Measurements from ENCODE around the gene CHST9.
A peak's percentile ranks its signal among the peaks of the same experiment; 100 is the strongest.

Gene CHST9

DNA sequence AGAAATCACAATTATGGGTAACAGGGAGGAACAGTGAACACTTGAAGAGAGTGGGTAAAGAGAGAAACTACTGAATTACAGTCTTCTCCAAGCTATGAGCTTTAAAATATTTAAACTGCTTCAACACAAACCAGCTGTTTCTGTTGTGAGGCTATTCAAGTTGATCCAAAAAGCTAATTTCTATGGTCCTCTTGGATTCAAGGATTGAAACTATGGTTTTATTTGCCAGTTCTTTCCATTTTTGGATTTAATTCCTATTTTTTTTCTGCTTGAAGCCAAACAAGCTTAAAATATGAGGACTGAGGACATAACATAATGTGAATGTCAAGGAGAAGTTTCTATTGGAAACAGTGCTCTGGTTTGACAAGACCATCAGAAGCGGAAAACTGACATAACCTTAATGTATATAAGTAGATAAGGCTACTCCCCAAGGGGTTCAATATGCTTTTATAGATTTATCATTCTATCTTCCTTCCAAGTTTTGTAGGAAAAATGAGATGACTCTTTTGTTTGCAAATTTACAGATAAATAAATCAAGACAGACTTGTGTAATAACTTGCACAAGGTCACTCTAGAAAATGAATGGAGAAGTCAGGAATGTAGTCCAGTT, 258.9 kb downstream of the CHST9 start:
- no peak for DNase-seq

DNA sequence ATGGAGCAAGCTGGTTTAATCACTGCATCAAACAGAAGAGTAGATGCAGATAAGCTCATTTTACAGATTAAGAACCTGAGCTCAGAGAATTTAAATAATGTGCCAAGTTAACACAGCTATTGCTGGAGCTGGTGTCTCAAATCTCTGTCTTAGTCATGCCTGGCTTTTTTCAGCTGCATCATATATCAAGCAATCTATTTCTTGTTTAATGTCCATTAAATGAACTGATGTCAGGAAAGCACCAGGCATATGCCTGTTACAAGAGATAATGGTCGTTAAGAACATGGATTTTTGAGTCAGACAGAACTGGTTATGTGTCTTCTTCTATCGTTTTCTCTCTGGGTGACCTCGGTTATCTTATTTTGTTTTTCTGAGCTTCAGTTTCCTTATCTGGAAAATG, 259.8 kb downstream of the CHST9 start:
- DNase-seq = no peak

- no peak for DNase-seq
Measured at GRCh38 chr18:26922313-26922712, 262.8 kb downstream of the CHST9 start.

DNA sequence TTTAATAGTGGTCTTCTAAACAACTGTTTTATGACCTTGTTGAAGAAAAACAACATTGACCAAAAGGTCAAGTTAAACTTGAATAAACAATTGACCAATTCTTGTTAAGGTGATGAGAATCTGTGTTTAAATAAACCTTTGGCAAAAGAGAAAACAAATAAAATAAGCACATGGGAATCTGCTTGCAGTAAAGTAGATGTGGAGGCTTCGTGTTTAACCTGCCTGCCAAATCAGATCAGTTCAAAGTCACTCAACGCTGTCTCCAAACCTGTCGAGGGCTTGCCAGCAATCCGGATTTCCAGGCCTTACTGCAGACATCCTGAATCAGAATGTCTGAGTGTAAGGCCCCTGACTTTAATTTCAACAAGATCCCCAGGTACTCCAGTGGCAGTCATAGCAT, 264.5 kb downstream of the CHST9 start:
- no peak for DNase-seq

GRCh38 chr18:26919627-26920026, 265.5 kb downstream of the CHST9 start:
- no peak for DNase-seq

DNA sequence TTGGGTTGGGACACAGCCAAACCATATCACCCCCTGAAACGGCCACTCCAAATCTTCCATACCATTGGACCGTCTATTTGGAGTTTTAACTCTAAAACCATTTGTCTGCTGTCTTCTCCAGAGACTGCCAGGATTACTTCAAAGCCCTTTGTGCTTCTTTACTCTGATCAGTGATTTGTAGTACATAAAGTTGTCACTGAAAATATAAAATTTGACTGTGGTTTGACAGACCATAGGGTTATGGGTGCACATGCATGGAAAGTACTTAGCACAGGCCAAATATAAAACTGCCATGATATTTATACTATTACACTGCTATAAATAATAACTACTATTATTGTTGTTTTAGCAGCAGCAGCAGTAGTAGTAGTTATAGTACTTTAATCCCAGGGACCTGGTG, 265.9 kb downstream of the CHST9 start:
- DNase-seq = no peak

DNA sequence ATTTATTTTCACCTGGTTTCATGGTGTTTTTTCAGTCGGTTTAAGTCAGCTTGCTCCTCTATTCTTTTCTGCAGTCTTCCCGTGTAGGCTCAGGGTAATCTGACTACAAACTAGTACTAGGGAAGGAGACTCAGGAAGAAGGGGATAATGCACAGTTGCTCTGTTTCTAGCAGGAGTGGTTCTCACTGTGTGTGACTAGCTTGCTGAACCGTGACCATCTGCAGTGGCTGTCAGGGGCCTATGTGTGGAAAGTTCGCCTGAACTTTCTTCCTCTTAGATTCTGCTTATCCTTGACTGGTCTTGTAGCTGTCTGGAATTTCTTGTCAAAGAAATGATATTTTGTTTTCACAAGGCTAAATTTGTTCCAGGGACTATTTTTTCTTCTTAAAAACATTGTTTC, 273.3 kb downstream of the CHST9 start:
- DNase-seq = no peak

- no peak for DNase-seq
Measured at GRCh38 chr18:26909599-26910290, 275.4 kb downstream of the CHST9 start.

GRCh38 chr18:26908906-26909305, 276.2 kb downstream of the CHST9 start:
- no peak for DNase-seq

DNA sequence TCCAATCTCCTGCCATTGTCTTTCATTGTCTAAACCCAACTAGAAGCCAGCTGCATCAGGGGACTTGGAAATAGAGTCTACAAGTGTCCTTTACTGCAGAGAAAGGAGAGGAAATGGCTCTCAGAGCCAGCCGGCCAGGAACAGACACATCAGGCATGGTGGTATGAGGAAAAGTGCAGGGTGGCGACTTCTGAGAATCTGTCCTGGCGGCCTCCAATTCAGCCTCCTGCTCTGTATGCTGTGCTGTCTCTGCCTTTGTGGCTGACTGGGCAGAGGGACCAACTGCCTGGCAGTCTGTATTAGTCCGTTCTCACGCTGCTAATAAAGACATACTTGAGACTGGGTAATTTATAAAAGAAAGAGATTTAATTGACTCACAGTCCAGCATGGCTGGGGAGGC, 282.8 kb downstream of the CHST9 start:
- no peak for DNase-seq

- no peak for DNase-seq
Measured at GRCh38 chr18:26901020-26901419, 284.1 kb downstream of the CHST9 start.

GRCh38 chr18:26894426-26894825, 290.7 kb downstream of the CHST9 start:
- no peak for DNase-seq

GRCh38 chr18:26893996-26894395, 291.1 kb downstream of the CHST9 start:
- no peak for DNase-seq

DNA sequence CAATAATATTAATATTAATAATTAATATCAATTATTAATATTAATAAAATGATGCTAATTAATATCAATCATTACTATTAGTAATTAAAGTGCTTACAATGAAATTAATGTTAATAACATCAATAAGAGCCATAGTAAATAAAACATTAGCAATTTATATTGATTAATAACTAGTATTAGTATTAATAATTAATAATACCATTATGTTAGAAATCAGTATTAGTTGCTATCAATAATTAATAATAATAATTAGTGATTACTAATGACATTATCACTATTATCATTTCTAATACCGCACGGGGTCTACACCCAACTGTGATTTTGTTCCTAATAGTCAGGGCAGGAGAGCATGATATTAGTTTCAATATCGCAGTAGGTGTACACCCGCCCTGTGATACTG, 296.8 kb downstream of the CHST9 start:
- no peak for DNase-seq

- DNase-seq = no peak
Measured at GRCh38 chr18:26875040-26875654, 310.0 kb downstream of the CHST9 start.

GRCh38 chr18:26874283-26874682, 310.8 kb downstream of the CHST9 start:
- DNase-seq = no peak

- DNase-seq = no peak
Measured at GRCh38 chr18:26869640-26870039, 315.5 kb downstream of the CHST9 start.

GRCh38 chr18:26868968-26869586, 316.0 kb downstream of the CHST9 start:
- no peak for DNase-seq

DNA sequence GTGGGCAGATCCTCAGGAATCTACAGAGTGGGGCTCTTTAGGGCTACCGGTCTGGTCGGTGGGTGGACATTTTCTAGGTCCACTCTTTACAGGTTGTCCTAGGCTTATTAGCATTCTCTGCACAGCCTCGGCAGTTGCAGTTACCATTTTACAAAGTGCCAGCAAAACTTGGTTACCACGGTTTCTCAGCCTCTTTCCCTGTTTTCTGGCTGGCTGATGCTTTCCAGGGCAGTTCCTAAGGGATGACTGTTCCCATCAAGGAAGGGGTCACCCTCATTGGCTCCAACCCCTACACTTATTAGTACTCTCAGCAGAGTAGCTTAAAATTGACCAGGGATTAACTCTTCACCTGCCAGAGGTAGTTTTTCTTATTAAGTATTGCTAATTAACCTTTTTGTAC, 317.6 kb downstream of the CHST9 start:
- DNase-seq = no peak

- DNase-seq = no peak
Measured at GRCh38 chr18:26865557-26865956, 319.6 kb downstream of the CHST9 start, which contains the start of gene AQP4. Gene AQP4 (minus strand): TSS chr18:26865707. CDS start chr18:26865689, 18 bp downstream.

GRCh38 chr18:26864658-26865057, 320.4 kb downstream of the CHST9 start:
- DNase-seq = no peak

- no peak for DNase-seq
Measured at GRCh38 chr18:26863921-26864497, 321.1 kb downstream of the CHST9 start.

GRCh38 chr18:26863122-26863879, 321.8 kb downstream of the CHST9 start:
- peak; percentile 55 for DNase-seq

Measured in NCI-H1694 treated with DMSO at 0.1 percent for 48 hours (cell line).